Stimulated activated CD4-positive, alpha-beta T cell treated with anti-CD3 and anti-CD28 coated beads, Interleukin-4, amount 100 ng/mL, for 1 hour (primary cell): ENCODE results near the gene USP36.
"Not testable (repeated sequence)": the region's sequence is repeated elsewhere in the genome, so short reads cannot be mapped to it uniquely, and the experiment has no call there.

Experiments used
- DNase-seq: peaks from one replicate; pipeline ENCODE4 v3.0.0-alpha.2; 2020

USP36 gene

DNA sequence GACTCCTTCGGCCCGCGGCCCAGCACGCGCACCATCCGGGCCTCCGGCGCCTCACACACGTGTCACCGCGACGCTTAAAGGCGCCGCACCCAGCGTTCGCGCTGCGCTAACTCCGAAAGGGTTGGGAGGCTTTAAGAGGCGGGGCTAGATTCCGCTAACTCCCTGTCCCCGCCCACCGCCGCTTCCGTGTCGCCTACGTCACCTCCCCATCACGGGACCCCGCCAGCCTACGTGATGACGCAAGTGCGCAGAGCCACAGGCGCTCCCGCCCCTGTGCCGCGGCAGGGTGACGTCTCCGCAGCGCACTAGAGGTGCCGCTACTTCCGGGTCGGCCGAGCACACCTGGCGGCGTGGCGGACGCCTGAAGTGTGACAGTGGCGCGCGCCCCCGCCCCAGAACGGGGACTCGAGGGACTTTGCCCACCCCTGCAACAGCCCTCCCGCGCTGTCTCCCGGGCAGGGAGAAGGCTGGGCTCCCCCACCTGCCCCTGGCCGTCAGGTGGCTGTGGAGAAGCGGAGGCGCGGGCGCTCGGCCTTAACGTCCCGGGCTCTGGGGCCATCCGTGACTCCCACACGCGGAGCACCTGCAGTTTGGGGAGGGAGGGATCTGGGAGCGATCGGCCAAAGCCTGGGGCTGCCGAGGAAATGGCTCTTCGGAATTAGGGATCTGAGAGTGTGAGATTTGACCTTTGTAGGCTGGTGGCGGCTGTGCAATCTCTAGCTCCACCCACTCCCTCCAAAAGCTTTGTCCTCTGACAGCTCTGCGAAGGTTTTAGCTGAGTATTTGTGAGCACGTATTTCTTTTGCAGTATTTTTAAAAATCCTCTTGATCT lies at the start of gene USP36:
USP36 (minus strand) TSS at position 35 of the 832 bp plus-strand sequence. CDS start 4,451 bp downstream, outside the sequence.
- DNase-seq = peak; percentile 100

GRCh38 chr17:78890096-78890495 lies 49.5 kb upstream of the USP36 start:
- DNase-seq = not testable (repeated sequence)

- no peak for DNase-seq
Measured at GRCh38 chr17:78889531-78889930, 48.9 kb upstream of the USP36 start.

- DNase-seq = no peak
Measured at GRCh38 chr17:78888941-78889518, 48.4 kb upstream of the USP36 start.

GRCh38 chr17:78886954-78887353 lies 46.3 kb upstream of the USP36 start:
- no peak for DNase-seq

DNA sequence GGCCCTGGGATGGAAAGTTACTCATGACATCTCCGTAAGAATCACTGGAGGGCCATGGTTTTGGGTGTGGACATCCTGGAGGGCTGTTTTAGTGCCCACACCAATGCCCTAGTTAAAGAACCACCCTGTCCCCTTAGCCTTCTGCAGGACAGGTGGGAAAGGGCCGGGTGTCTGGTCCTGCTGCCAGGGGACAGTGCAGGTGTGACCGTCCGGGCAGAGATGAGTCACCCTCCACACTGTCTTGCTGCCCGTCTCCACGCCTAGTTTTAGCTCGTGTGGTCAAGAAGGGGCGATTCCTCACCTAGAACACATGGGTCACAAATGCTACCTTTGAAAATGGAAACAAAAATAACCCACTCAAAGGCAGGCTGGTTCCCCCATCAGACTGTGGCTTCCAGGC lies 45.3 kb upstream of the USP36 start:
- no peak for DNase-seq

- no peak for DNase-seq
Measured at GRCh38 chr17:78884876-78885667, 44.5 kb upstream of the USP36 start.

DNA sequence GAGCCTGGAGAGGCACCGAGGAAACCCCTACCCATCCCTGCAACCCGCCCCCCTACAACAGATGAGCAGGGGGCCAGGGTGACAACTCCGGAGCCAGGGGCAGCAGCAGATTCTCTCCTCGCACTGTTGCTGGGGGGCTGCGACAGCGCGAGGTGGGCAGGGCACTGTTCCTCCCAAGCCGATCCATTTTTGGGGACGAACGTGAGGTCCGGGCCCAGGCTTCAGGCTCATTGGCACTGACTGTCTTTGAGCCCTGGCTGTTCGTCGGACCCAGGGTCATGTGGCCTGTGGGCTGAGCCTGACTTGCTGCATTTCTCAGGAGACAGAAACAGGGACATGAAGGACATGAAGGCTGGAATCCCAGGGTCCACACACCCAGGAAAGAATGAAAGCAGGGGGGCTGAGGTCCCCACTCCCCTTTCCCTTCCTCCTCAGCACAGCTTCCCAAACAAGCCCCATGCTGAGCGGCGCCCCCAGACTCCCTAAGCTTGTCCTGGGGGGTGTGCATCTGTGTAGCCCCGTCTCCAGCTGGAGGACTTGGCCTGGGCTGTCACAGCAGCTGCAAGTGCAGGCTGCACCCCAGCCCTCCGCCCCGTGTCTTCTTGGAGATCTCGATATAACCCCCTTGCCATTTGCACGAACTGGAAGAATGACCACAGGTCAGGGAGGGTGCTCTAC lies 43.7 kb upstream of the USP36 start:
- no peak for DNase-seq

DNA sequence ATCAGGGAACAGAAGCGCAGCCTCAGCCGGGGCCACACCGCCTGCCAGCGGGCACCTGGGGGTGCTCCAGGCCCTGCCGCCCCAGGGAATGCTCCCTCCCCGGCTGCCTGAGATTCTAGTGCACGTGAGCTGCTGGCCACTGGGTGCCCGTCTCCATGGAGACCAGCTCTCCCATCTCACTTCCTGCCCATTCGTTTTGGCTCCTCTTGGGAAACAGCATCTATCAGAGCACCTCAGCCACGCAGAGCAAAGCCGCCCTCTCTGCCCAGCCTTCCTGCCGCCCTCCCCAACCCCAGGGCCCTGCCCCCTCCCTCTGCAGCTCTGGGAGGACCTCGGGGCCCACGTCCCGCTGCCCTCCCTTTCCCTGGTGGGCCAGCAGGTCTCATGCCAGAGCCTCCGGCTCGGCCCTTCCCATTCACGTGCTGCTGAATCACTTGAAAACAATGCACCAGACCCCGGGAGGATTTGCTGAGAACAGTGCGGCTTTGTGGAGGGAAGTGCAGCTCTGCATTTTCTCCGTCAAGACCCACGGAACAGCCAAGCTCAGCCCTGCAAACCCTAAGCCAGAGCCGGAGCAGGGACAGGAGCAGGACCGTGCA lies 43.0 kb upstream of the USP36 start:
- no peak for DNase-seq

- DNase-seq = no peak
Measured at GRCh38 chr17:78883089-78883532, 42.5 kb upstream of the USP36 start.

DNA sequence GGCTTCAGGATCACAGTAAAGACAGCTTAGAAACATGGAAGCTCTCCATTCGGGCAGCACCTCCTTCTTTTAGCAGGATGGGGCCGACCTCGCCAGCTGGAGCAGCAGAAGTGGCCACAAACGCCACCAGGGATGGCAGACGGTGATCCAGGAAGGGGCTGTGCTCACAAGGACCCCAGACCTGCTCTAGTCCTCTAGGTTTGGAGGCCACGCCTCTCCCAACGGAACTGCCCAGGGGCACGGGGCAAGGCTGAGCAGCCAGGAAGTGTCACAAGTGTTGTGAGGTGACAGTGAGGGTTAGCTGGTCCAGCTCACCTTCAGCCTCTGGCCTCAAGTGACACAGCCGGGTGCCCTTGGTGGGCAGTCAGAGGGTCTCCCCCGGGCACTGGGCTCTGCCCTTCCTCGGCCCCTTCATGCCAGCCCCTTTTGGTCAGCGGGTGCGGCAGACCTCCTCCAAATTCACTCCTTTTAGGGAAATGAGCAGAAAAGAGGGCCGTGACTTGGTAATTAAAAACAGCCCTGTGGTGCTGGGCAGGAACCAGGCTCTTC lies 42.0 kb upstream of the USP36 start:
- no peak for DNase-seq

DNA sequence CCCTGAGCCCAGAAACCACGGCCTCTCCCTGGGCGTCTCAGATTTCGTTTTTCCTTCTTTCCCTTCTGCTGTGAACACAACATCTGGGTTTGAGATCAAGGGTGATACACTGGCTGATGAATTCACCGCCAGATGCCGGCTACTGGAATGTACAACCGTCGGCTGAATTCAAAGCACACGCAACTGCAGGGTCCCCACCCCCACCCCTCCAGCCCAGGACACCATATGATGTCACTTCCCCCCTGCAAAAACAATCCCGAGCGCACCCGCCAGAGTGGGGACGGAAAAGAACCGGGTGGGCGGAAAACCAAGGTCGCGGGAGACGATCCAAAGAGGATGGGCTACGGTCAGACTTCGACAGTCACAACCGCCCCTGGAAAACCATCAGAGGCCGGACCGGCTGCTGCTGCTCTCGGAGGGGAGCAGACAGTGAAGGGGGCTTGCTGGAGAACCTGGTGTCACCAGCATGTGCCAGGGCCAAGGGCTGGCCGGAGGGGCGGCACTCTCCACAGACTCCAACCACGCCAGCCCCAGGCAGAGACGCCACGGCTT lies 39.1 kb upstream of the USP36 start:
- peak; percentile 17 for DNase-seq

GRCh38 chr17:78878871-78879527 lies 38.4 kb upstream of the USP36 start:
- no peak for DNase-seq

DNA sequence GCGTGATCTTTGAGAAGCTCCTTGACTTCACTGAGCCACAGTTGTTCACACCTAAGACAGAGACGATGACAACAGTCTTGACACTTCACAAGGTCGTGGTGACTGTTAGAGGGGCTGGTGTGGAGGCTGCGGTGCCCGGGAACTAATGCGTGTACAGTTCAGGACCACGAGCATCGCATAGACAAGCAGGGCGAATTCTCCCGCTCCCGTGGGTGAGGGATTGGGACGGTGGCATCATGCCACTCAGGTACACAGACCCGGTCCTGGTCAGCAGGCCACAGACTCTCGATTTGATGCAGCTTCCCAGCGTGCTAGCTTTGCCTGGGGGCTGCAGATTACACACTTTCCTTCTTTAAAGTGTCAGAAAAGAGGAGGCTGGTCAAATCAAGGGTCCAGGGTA lies 37.6 kb upstream of the USP36 start:
- DNase-seq = no peak

DNA sequence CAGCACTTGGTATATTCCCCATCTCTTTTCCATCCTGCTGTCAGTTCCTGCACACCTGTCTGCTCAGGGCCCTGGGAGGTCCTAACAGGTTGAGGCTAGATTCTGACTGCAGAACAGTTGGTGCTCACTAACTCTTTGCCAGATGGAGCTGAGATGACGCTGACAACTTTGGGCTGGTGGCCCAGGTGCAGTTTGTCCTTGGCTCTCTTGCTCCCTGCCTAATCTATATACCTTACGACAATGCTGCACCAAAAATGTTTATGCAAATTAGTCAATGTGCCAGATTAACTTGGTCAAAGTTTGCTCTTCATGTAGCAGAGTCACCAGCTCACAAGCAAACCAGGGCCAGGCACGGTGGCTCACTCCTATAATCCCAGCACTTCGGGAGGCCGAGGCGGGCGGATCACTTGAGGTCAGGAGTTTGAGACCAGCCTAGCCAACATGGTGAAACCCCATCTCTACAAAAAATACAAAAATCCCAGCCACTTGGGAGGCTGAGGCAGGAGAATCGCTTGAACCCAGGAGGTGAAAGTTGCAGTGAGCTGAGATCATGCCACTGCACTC lies 36.4 kb upstream of the USP36 start:
- not testable (repeated sequence) for DNase-seq

DNA sequence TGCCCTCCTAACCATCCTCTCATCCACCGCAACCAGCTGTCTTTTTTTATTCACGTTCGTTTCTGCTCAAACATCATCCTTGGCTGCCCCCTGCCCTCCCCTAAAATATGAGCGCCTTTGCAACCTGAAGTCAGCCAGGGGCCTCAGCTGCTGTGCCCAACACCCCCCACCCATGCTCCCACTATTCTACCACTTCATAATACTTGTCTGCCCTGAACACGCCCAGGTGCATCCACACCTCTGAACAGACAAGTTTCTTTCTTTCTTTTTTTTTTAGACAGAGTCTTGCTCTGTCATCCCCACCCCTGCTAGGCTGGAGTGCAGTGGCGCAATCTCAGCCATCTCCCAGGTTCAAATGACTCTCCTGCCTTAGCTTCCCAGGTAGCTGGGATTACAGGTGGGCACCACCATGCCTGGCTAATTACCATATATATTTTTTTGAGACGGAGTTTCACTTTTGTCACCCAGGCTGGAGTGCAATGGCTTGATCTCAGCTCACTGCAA lies 35.5 kb upstream of the USP36 start:
- DNase-seq = no peak

DNA sequence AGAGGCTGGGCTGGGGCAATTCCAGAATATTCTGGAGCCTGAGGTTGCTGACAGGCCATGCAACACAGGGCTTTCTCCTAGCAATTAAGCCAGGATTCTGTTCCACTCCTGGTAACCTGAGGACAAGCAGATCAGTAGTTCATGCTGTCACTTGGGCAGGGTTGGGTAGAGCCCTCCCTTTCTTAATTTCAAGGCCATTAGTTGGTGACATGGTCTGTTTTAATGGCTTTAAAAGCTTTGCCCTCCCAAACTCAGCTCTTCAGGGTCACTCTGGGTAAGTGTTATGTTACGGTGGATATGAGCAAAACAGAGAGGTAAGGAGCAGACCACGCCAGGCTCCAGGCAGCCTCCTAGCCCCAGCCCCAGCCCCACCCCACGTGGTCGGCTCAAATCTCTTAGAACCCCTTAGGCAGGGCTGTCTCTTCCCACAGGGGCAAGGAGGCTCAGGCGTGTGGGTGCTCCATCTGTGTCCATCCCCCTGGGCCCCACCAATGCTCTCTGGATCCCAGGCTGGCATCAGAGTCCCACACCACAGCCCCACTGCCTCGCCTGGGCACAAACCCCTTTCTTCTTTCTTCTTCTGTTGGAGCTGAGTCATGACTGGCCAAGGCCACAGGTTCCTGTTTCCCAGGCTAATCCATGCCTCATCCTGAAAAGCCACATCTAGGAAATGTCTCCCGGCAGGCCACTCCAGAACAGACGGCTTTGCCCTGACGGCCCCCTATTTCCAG lies 34.9 kb upstream of the USP36 start:
- no peak for DNase-seq

DNA sequence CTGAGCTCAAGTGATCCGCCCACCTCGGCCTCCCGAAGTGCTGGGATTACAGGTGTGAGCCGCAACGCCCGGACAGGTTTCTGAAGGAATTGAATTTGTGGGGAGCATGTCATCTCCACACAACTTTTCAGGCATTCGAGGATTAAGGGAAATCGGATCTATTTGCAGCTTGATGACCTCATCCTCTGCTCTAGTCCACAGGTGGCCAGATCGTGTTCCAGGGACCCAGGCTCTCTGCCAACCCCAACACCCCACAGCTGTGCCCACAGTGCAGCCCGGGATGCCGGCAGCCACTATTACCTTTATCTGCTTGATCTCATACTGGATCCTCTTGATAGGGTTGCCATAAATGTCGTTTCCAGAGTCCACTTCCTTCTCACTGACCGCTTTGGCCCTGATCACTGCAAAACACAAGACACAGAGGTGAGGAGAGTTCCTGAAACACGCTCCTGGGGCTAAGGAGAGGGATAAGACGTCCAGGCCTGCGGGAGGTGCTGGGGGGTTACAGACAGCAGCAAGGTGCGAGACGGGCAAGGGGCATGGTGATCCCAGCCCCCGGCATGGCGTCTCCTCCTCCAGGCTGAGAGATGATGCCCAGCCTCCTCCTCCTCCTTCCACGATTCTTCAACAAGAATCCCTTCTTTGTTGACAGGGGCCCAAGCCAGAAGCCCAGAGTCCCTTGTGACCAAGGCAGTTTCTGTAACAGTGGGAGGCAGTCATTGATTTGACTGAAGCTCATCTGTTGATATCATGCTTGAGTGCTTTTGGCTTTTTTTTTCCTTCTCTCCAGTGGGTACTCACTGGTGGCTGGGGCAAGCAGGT lies 33.1 kb upstream of the USP36 start:
- DNase-seq = no peak

DNA sequence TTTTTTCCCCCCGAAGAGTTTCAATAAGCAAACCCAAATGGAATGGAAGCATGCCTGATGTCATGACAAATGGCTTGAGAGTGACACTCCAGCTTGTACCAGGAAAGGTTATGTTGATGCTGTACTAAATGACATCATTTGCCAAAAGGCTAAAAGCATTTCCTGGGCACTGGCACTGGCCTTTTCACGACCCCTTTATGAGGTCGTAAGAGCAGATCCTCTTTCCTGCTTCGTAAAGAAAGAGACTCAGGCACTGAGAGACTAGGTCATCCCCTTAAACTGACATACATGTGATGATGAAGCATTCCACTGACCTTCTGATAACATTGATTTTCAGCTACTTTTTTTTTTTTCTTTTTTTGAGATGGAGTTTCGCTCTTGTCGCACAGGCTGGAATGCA lies 31.9 kb upstream of the USP36 start:
- no peak for DNase-seq
